HEK293 (cell line): ENCODE measurements around the gene KIZ.
A peak's percentile ranks its signal among the peaks of the same experiment; 100 is the strongest.

Experiments used
- OVOL3 ChIP-seq: fragments of 450-650 bp; formaldehyde crosslinking; IDR thresholded peaks from 2 replicates; pipeline ENCODE4 v1.5.1; 2016; ENCODE audit warnings: missing biosample characterization, missing genetic modification characterization
- WT1 ChIP-seq: fragments of 450-650 bp; formaldehyde crosslinking; IDR thresholded peaks from 2 replicates; pipeline ENCODE4 v1.5.1; 2016; ENCODE audit warnings: missing biosample characterization, missing genetic modification characterization
- ZNF157 ChIP-seq: fragments of 450-650 bp; formaldehyde crosslinking; IDR thresholded peaks from 2 replicates; pipeline ENCODE4 v1.5.1; 2016; ENCODE audit warnings: missing biosample characterization, missing genetic modification characterization
- ZNF2 ChIP-seq: fragments of 450-650 bp; formaldehyde crosslinking; IDR thresholded peaks from 2 replicates; pipeline ENCODE4 v1.5.1; 2016; ENCODE audit warnings: missing biosample characterization, missing genetic modification characterization
- ZNF24 ChIP-seq: fragments of 450-650 bp; formaldehyde crosslinking; IDR thresholded peaks from 2 replicates; pipeline ENCODE4 v1.5.1; 2016; ENCODE audit warnings: missing biosample characterization, missing genetic modification characterization
- ZNF311 ChIP-seq: fragments of 450-650 bp; formaldehyde crosslinking; IDR thresholded peaks from 2 replicates; pipeline ENCODE4 v1.5.1; 2017; ENCODE audit warnings: missing biosample characterization, missing genetic modification characterization, borderline replicate concordance
- ZNF341 ChIP-seq: fragments of 450-650 bp; formaldehyde crosslinking; IDR thresholded peaks from 2 replicates; pipeline ENCODE4; 2016; ENCODE audit warnings: low read depth, missing biosample characterization, missing genetic modification characterization
- ZNF561 ChIP-seq: fragments of 450-650 bp; IDR thresholded peaks from 2 replicates; pipeline ENCODE4 v1.5.1; 2018; ENCODE audit warnings: missing biosample characterization, missing genetic modification characterization, borderline replicate concordance
- ZNF600 ChIP-seq: fragments of 450-650 bp; formaldehyde crosslinking; IDR thresholded peaks from 2 replicates; pipeline ENCODE4 v1.5.1; 2016; ENCODE audit warnings: missing biosample characterization, missing genetic modification characterization
- ZNF621 ChIP-seq: fragments of 450-650 bp; formaldehyde crosslinking; IDR thresholded peaks from 2 replicates; pipeline ENCODE4 v1.5.1; 2017; ENCODE audit warnings: missing biosample characterization, missing genetic modification characterization
- ZNF629 ChIP-seq: fragments of 450-650 bp; formaldehyde crosslinking; IDR thresholded peaks from 2 replicates; pipeline ENCODE4 v1.5.1; 2017; ENCODE audit warnings: missing biosample characterization, missing genetic modification characterization
- ZNF658 ChIP-seq: fragments of 450-650 bp; formaldehyde crosslinking; IDR thresholded peaks from 2 replicates; pipeline ENCODE4; 2016; ENCODE audit warnings: missing biosample characterization, missing genetic modification characterization
- ZNF776 ChIP-seq: fragments of 450-650 bp; formaldehyde crosslinking; IDR thresholded peaks from 2 replicates; pipeline ENCODE4 v1.5.0; 2017; ENCODE audit warnings: missing biosample characterization, missing genetic modification characterization, borderline replicate concordance
- ZNF785 ChIP-seq: fragments of 450-650 bp; formaldehyde crosslinking; IDR thresholded peaks from 2 replicates; pipeline ENCODE4 v1.5.1; 2016; ENCODE audit warnings: missing biosample characterization, missing genetic modification characterization
- ZNF791 ChIP-seq: fragments of 450-650 bp; formaldehyde crosslinking; IDR thresholded peaks from 2 replicates; pipeline ENCODE4 v1.5.1; 2016; ENCODE audit warnings: missing biosample characterization, missing genetic modification characterization
- ZNF837 ChIP-seq: fragments of 450-650 bp; formaldehyde crosslinking; IDR thresholded peaks from 2 replicates; pipeline ENCODE4 v1.5.1; 2016; ENCODE audit warnings: missing biosample characterization, missing genetic modification characterization
- TF ChIP-seq, protein P1 (sequence below): fragments of 450-650 bp; formaldehyde crosslinking; IDR thresholded peaks from 2 replicates; pipeline ENCODE4 v1.5.1; 2016; ENCODE audit warnings: missing biosample characterization, missing genetic modification characterization
- TF ChIP-seq, protein P2 (sequence below): fragments of 450-650 bp; formaldehyde crosslinking; IDR thresholded peaks from 2 replicates; pipeline ENCODE4 v1.5.0; 2017; ENCODE audit warnings: missing biosample characterization, missing genetic modification characterization, borderline replicate concordance
- TF ChIP-seq, protein P3 (sequence below): fragments of 450-650 bp; formaldehyde crosslinking; conservative IDR thresholded peaks from 2 replicates; pipeline ENCODE4 v1.5.1; 2016; ENCODE audit warnings: low read depth, missing biosample characterization, missing genetic modification characterization
- TF ChIP-seq, protein P4 (sequence below): fragments of 450-650 bp; formaldehyde crosslinking; IDR thresholded peaks from 2 replicates; pipeline ENCODE4 v1.5.1; 2017; ENCODE audit warnings: missing biosample characterization, missing genetic modification characterization
- TF ChIP-seq, protein P5 (sequence below): fragments of 450-650 bp; formaldehyde crosslinking; IDR thresholded peaks from 2 replicates; pipeline ENCODE4 v1.5.1; 2016; ENCODE audit warnings: missing biosample characterization, missing genetic modification characterization, low read depth
- TF ChIP-seq, protein P6 (sequence below): fragments of 450-650 bp; formaldehyde crosslinking; IDR thresholded peaks from 2 replicates; pipeline ENCODE4 v1.5.1; 2017; ENCODE audit warnings: missing biosample characterization, mild to moderate bottlenecking, missing genetic modification characterization, moderate library complexity
- TF ChIP-seq, protein P7 (sequence below): fragments of 450-650 bp; formaldehyde crosslinking; IDR thresholded peaks from 2 replicates; pipeline ENCODE4; 2016; ENCODE audit warnings: missing biosample characterization, missing genetic modification characterization

KIZ gene

DNA sequence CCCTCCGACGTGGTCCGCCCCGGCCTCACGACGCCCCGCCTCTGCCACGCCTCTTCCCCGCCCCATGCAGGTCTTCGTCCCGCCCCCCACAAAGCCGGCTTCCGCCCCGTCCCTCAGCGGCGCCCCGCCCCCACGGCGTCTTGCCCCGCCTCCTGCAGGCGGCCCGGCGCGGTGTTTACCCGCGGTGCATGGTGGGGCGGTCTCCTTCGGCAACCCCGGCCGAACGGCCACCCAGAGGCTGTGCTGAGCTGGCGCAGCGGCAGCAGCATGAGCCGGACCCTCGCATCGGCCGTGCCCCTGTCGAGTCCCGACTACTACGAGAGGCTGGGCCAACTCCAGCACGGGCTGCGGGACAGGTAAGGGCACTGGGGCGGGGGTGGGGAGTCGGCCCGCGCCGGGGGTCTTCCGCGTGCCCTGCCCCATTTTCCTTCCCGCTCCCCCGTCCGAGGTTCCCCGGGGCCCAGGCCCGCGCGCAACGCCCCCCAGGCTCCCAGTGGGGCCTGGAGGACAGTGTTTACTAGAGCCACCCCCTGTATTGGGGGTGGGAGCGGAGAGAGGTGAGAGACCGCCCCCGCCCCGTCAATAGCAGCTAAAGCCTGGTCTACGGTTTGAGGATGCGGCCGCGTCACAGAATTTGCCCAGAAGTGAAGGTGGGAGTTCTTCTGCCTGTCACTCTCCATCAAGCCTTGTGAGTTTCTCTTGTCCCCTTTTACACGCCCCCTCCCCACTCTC is at the start of gene KIZ (continued):
- no peak for TF ChIP-seq ZNF24
- TF ChIP-seq, protein P1, sequence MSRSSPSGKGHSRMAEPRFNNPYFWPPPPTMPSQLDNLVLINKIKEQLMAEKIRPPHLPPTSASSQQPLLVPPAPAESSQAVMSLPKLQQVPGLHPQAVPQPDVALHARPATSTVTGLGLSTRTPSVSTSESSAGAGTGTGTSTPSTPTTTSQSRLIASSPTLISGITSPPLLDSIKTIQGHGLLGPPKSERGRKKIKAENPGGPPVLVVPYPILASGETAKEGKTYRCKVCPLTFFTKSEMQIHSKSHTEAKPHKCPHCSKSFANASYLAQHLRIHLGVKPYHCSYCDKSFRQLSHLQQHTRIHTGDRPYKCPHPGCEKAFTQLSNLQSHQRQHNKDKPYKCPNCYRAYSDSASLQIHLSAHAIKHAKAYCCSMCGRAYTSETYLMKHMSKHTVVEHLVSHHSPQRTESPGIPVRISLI (tag by site-specific recombination), result no peak
- no peak for TF ChIP-seq WT1 (tag by site-specific recombination)
- TF ChIP-seq ZNF561 (tag by site-specific recombination), result no peak
- no peak for TF ChIP-seq ZNF776 (tag by site-specific recombination)
- TF ChIP-seq ZNF600 (tag by site-specific recombination), result peak; percentile 87
- TF ChIP-seq, protein P2, sequence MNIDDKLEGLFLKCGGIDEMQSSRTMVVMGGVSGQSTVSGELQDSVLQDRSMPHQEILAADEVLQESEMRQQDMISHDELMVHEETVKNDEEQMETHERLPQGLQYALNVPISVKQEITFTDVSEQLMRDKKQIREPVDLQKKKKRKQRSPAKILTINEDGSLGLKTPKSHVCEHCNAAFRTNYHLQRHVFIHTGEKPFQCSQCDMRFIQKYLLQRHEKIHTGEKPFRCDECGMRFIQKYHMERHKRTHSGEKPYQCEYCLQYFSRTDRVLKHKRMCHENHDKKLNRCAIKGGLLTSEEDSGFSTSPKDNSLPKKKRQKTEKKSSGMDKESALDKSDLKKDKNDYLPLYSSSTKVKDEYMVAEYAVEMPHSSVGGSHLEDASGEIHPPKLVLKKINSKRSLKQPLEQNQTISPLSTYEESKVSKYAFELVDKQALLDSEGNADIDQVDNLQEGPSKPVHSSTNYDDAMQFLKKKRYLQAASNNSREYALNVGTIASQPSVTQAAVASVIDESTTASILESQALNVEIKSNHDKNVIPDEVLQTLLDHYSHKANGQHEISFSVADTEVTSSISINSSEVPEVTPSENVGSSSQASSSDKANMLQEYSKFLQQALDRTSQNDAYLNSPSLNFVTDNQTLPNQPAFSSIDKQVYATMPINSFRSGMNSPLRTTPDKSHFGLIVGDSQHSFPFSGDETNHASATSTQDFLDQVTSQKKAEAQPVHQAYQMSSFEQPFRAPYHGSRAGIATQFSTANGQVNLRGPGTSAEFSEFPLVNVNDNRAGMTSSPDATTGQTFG (tag by site-specific recombination), result no peak
- TF ChIP-seq ZNF791 (tag by site-specific recombination), result no peak
- TF ChIP-seq, protein P3, sequence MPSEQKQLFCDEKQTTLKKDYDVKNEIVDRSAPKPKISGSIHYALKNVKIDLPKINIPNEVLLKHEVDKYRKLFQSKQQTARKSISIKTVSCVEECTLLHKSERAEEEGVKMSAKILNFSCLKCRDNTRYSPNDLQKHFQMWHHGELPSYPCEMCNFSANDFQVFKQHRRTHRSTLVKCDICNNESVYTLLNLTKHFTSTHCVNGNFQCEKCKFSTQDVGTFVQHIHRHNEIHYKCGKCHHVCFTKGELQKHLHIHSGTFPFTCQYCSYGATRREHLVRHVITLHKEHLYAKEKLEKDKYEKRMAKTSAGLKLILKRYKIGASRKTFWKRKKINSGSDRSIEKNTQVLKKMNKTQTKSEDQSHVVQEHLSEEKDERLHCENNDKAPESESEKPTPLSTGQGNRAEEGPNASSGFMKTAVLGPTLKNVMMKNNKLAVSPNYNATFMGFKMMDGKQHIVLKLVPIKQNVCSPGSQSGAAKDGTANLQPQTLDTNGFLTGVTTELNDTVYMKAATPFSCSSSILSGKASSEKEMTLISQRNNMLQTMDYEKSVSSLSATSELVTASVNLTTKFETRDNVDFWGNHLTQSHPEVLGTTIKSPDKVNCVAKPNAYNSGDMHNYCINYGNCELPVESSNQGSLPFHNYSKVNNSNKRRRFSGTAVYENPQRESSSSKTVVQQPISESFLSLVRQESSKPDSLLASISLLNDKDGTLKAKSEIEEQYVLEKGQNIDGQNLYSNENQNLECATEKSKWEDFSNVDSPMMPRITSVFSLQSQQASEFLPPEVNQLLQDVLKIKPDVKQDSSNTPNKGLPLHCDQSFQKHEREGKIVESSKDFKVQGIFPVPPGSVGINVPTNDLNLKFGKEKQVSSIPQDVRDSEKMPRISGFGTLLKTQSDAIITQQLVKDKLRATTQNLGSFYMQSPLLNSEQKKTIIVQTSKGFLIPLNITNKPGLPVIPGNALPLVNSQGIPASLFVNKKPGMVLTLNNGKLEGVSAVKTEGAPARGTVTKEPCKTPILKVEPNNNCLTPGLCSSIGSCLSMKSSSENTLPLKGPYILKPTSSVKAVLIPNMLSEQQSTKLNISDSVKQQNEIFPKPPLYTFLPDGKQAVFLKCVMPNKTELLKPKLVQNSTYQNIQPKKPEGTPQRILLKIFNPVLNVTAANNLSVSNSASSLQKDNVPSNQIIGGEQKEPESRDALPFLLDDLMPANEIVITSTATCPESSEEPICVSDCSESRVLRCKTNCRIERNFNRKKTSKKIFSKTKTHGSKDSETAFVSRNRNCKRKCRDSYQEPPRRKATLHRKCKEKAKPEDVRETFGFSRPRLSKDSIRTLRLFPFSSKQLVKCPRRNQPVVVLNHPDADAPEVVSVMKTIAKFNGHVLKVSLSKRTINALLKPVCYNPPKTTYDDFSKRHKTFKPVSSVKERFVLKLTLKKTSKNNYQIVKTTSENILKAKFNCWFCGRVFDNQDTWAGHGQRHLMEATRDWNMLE, result no peak
- TF ChIP-seq ZNF157, result no peak
- no peak for TF ChIP-seq ZNF837
- no peak for TF ChIP-seq ZNF785 (tag by site-specific recombination)
- TF ChIP-seq ZNF341 (tag by site-specific recombination), result 0 out of 2 replicates have a peak, but pooled peaks have one; percentile 24
- TF ChIP-seq, protein P4, sequence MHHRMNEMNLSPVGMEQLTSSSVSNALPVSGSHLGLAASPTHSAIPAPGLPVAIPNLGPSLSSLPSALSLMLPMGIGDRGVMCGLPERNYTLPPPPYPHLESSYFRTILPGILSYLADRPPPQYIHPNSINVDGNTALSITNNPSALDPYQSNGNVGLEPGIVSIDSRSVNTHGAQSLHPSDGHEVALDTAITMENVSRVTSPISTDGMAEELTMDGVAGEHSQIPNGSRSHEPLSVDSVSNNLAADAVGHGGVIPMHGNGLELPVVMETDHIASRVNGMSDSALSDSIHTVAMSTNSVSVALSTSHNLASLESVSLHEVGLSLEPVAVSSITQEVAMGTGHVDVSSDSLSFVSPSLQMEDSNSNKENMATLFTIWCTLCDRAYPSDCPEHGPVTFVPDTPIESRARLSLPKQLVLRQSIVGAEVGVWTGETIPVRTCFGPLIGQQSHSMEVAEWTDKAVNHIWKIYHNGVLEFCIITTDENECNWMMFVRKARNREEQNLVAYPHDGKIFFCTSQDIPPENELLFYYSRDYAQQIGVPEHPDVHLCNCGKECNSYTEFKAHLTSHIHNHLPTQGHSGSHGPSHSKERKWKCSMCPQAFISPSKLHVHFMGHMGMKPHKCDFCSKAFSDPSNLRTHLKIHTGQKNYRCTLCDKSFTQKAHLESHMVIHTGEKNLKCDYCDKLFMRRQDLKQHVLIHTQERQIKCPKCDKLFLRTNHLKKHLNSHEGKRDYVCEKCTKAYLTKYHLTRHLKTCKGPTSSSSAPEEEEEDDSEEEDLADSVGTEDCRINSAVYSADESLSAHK (tag by site-specific recombination), result peak; percentile 93
- TF ChIP-seq OVOL3 (tag by site-specific recombination), result 0 out of 2 replicates have a peak, but pooled peaks have one; percentile 20
- TF ChIP-seq, protein P5, sequence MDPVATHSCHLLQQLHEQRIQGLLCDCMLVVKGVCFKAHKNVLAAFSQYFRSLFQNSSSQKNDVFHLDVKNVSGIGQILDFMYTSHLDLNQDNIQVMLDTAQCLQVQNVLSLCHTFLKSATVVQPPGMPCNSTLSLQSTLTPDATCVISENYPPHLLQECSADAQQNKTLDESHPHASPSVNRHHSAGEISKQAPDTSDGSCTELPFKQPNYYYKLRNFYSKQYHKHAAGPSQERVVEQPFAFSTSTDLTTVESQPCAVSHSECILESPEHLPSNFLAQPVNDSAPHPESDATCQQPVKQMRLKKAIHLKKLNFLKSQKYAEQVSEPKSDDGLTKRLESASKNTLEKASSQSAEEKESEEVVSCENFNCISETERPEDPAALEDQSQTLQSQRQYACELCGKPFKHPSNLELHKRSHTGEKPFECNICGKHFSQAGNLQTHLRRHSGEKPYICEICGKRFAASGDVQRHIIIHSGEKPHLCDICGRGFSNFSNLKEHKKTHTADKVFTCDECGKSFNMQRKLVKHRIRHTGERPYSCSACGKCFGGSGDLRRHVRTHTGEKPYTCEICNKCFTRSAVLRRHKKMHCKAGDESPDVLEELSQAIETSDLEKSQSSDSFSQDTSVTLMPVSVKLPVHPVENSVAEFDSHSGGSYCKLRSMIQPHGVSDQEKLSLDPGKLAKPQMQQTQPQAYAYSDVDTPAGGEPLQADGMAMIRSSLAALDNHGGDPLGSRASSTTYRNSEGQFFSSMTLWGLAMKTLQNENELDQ, result no peak
- TF ChIP-seq, protein P6, sequence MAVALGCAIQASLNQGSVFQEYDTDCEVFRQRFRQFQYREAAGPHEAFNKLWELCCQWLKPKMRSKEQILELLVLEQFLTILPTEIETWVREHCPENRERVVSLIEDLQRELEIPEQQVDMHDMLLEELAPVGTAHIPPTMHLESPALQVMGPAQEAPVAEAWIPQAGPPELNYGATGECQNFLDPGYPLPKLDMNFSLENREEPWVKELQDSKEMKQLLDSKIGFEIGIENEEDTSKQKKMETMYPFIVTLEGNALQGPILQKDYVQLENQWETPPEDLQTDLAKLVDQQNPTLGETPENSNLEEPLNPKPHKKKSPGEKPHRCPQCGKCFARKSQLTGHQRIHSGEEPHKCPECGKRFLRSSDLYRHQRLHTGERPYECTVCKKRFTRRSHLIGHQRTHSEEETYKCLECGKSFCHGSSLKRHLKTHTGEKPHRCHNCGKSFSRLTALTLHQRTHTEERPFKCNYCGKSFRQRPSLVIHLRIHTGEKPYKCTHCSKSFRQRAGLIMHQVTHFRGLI (tag by site-specific recombination), result peak; percentile 26; the same call in 1 of the 2 replicates
- TF ChIP-seq ZNF2 (tag by site-specific recombination), result peak; percentile 43; the same call in 1 of the 2 replicates
- no peak for TF ChIP-seq ZNF629 (tag by site-specific recombination)
- no peak for TF ChIP-seq ZNF621 (tag by site-specific recombination)
- TF ChIP-seq, protein P7, sequence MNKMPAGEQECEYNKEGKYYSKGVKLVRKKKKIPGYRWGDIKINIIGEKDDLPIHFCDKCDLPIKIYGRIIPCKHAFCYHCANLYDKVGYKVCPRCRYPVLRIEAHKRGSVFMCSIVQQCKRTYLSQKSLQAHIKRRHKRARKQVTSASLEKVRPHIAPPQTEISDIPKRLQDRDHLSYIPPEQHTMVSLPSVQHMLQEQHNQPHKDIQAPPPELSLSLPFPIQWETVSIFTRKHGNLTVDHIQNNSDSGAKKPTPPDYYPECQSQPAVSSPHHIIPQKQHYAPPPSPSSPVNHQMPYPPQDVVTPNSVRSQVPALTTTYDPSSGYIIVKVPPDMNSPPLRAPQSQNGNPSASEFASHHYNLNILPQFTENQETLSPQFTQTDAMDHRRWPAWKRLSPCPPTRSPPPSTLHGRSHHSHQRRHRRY, result no peak
- TF ChIP-seq ZNF311 (tag by site-specific recombination), result no peak
- TF ChIP-seq ZNF658, result no peak
